Endothelial cell (in vitro differentiated cells): ENCODE measurements around the gene KLHDC7A. TPM values are rescaled to one million over a fixed set of nuclear protein-coding genes. Genes with fewer than 3 reads are reported as not detected.

Experiments
- DNase-seq: peaks from one replicate; pipeline ENCODE4 v3.0.0; 2021; ENCODE audit warnings: low spot score
- H3K27ac Mint-ChIP-seq: one replicate; pipeline ENCODE4 v1.8.0; 2021; ENCODE audit warnings: mixed read lengths, inconsistent platforms; ENCODE audit not compliant: unreplicated experiment
- H3K27me3 Mint-ChIP-seq: one replicate; pipeline ENCODE4 v1.8.0; 2021; ENCODE audit warnings: mild to moderate bottlenecking, moderate library complexity, mixed read lengths, inconsistent platforms; ENCODE audit not compliant: unreplicated experiment
- H3K36me3 Mint-ChIP-seq: one replicate; pipeline ENCODE4 v1.8.0; 2021; ENCODE audit warnings: mild to moderate bottlenecking, low read depth, mixed read lengths, inconsistent platforms; ENCODE audit not compliant: unreplicated experiment
- H3K4me1 Mint-ChIP-seq: one replicate; pipeline ENCODE4 v1.8.0; 2021; ENCODE audit warnings: mild to moderate bottlenecking, mixed read lengths, inconsistent platforms; ENCODE audit not compliant: unreplicated experiment
- H3K4me3 Mint-ChIP-seq: one replicate; pipeline ENCODE4 v1.8.0; 2021; ENCODE audit warnings: mild to moderate bottlenecking, mixed read lengths, inconsistent platforms; ENCODE audit not compliant: unreplicated experiment
- H3K9me3 Mint-ChIP-seq: one replicate; pipeline ENCODE4 v1.8.0; 2021; ENCODE audit warnings: mixed read lengths, inconsistent platforms; ENCODE audit not compliant: unreplicated experiment
- total RNA-seq: library from RNA; stranded (reverse); fragmentation: NEBNext Ultra II Directional; extraction: Animal tissue kit (Norgen Biotek cat#: 25700); gene quantifications from one replicate; pipeline ENCODE4 v1.2.1, GENCODE V29; 2021; ENCODE audit not compliant: unreplicated experiment
- TF ChIP-seq, protein P1 (sequence below): fragments of 200-600 bp; sonication (generic); IDR thresholded peaks from one replicate; pipeline ENCODE4 v1.5.0; 2021; ENCODE audit warnings: antibody characterized with exemption; ENCODE audit not compliant: unreplicated experiment

Gene KLHDC7A
- total RNA-seq, 1 donor from 2014 or later, result not detected

- no peak overlapping the region for H3K27ac Mint-ChIP-seq
- peaks cover 5% of the 10 kb centered on the region for H3K27me3 Mint-ChIP-seq
- H3K36me3 Mint-ChIP-seq, result no peaks in the 10 kb centered on the region
- H3K9me3 Mint-ChIP-seq, result no peaks in the 10 kb centered on the region
- no peak for DNase-seq
- H3K4me1 Mint-ChIP-seq, result peaks cover 6% of the 10 kb centered on the region
- TF ChIP-seq, protein P1, sequence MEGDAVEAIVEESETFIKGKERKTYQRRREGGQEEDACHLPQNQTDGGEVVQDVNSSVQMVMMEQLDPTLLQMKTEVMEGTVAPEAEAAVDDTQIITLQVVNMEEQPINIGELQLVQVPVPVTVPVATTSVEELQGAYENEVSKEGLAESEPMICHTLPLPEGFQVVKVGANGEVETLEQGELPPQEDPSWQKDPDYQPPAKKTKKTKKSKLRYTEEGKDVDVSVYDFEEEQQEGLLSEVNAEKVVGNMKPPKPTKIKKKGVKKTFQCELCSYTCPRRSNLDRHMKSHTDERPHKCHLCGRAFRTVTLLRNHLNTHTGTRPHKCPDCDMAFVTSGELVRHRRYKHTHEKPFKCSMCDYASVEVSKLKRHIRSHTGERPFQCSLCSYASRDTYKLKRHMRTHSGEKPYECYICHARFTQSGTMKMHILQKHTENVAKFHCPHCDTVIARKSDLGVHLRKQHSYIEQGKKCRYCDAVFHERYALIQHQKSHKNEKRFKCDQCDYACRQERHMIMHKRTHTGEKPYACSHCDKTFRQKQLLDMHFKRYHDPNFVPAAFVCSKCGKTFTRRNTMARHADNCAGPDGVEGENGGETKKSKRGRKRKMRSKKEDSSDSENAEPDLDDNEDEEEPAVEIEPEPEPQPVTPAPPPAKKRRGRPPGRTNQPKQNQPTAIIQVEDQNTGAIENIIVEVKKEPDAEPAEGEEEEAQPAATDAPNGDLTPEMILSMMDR, result no peak
- H3K4me3 Mint-ChIP-seq, result no peak overlapping the region
Observed at GRCh38 chr1:18481190-18481920, 625 bp downstream of the KLHDC7A start.

DNA sequence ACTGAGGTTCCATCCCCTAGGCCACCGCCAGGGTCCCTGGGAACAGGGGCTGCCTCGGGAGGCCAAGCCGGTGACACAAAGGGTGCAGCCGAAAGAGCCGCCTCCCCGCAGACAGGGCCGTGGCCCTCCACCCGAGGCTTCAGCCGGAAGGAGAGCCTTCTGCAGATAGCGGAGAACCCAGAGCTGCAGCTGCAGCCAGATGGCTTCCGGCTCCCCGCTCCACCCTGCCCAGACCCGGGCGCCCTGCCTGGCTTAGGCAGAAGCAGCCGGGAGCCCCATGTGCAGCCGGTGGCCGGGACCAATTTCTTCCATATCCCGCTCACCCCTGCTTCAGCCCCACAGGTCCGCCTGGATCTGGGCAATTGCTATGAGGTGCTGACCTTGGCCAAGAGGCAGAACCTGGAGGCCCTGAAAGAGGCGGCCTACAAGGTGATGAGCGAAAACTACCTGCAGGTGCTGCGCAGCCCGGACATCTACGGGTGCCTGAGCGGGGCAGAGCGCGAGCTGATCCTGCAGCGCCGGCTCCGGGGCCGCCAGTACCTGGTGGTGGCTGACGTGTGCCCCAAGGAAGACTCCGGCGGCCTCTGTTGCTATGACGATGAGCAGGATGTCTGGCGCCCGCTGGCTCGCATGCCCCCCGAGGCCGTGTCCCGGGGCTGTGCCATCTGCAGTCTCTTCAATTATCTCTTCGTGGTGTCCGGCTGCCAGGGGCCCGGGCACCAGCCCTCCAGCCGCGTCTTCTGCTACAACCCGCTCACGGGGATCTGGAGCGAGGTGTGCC, 1.4 kb downstream of the KLHDC7A start:
- DNase-seq, result no peak
- peaks cover 6% of the 10 kb centered on the region for H3K4me1 Mint-ChIP-seq
- no peak overlapping the region for H3K4me3 Mint-ChIP-seq
- no peak overlapping the region for H3K27ac Mint-ChIP-seq
- no peaks in the 10 kb centered on the region for H3K9me3 Mint-ChIP-seq
- TF ChIP-seq, protein P1, result no peak
- no peaks in the 10 kb centered on the region for H3K36me3 Mint-ChIP-seq
- H3K27me3 Mint-ChIP-seq, result peaks cover 5% of the 10 kb centered on the region

- TF ChIP-seq, protein P1, result no peak
- Mint-ChIP-seq H3K4me1 (peaks cover 6% of the 10 kb centered on the region), H3K27ac (no peak overlapping the region), H3K36me3 (no peaks in the 10 kb centered on the region), H3K9me3 (no peaks in the 10 kb centered on the region), H3K27me3 (peaks cover 5% of the 10 kb centered on the region), H3K4me3 (no peak overlapping the region)
- DNase-seq, result no peak
Observed at GRCh38 chr1:18482721-18483425, 2.1 kb downstream of the KLHDC7A start.

GRCh38 chr1:18484276-18484675, 3.5 kb downstream of the KLHDC7A start:
- H3K36me3 Mint-ChIP-seq, result no peaks in the 10 kb centered on the region
- H3K4me3 Mint-ChIP-seq, result no peak overlapping the region
- no peak overlapping the region for H3K27ac Mint-ChIP-seq
- no peak for DNase-seq
- TF ChIP-seq, protein P1, result no peak
- H3K27me3 Mint-ChIP-seq, result peaks cover 1% of the 10 kb centered on the region
- H3K4me1 Mint-ChIP-seq, result peaks cover 6% of the 10 kb centered on the region
- H3K9me3 Mint-ChIP-seq, result no peaks in the 10 kb centered on the region
